Suprapubic skin (tissue), 3 donors: ENCODE measurements around the gene CFAP100.

ENCODE experiments used
- POLR2A ChIP-seq, 2 donors: fragments of 450-650 bp; IDR thresholded peaks; one replicate each; pipeline ENCODE4 v1.6.1; 2017; ENCODE audit warnings: antibody characterized with exemption in 2 of 2, mild to moderate bottlenecking in 2 of 2, moderate library complexity in 2 of 2
- TF ChIP-seq, protein P1 (sequence below), 2 donors: fragments of 200-600 bp in 1 of 2; fragments of 450-650 bp in 1 of 2; sonication (generic) in 1 of 2; IDR thresholded peaks; one replicate each; pipeline ENCODE4 v1.5.1; 2016 to 2019; ENCODE audit warnings: antibody characterized with exemption in 2 of 2, mild to moderate bottlenecking in 1 of 2, moderate library complexity in 1 of 2

- TF ChIP-seq, protein P1, sequence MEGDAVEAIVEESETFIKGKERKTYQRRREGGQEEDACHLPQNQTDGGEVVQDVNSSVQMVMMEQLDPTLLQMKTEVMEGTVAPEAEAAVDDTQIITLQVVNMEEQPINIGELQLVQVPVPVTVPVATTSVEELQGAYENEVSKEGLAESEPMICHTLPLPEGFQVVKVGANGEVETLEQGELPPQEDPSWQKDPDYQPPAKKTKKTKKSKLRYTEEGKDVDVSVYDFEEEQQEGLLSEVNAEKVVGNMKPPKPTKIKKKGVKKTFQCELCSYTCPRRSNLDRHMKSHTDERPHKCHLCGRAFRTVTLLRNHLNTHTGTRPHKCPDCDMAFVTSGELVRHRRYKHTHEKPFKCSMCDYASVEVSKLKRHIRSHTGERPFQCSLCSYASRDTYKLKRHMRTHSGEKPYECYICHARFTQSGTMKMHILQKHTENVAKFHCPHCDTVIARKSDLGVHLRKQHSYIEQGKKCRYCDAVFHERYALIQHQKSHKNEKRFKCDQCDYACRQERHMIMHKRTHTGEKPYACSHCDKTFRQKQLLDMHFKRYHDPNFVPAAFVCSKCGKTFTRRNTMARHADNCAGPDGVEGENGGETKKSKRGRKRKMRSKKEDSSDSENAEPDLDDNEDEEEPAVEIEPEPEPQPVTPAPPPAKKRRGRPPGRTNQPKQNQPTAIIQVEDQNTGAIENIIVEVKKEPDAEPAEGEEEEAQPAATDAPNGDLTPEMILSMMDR (IDR thresholded peaks at IDR 0.05), result no peak
- peak in 1 of 2 donors; percentile 24 for TF ChIP-seq POLR2A (IDR thresholded peaks at IDR 0.05)
Measured at GRCh38 chr3:126355777-126356372, 38.8 kb upstream of the CFAP100 start.
